ENCODE measurements around the gene PPFIBP1. TPM values are rescaled to one million over a fixed set of nuclear protein-coding genes. Genes with fewer than 3 reads are reported as not detected.
A peak's percentile ranks its signal among the peaks of the same experiment; 100 is the strongest.

PPFIBP1 gene
- total and polyA plus RNA-seq, 12 donors, result 9.6 to 123 (median 74.3) TPM

GRCh38 chr12:27614866-27615265 is 90.9 kb downstream of the PPFIBP1 start:
- intact Hi-C loops (cut with DNase I), result no loop called here
- Histone ChIP-seq H3K36me3 (replicated peaks in 1 of 2) (no peaks in the 10 kb centered on the region), H3K4me3 (no peak overlapping the region), H3K27ac (no peak overlapping the region), H3K9me3 (replicated peaks in 1 of 3) (no peaks in the 10 kb centered on the region), H3K4me1 (replicated peaks in 1 of 2) (peaks cover 9 to 30% of the 10 kb centered on the region in 2 donors), H3K27me3 (no peaks in the 10 kb centered on the region)
- no peak for DNase-seq
- whole genome bisulfite sequencing, 4 donors, result 96 to 99% (median 97%) methylated on average over 3 of the region's 3 CpGs
- TF ChIP-seq POLR2A (IDR thresholded peaks at IDR 0.05), result no peak
- TF ChIP-seq, protein P1, sequence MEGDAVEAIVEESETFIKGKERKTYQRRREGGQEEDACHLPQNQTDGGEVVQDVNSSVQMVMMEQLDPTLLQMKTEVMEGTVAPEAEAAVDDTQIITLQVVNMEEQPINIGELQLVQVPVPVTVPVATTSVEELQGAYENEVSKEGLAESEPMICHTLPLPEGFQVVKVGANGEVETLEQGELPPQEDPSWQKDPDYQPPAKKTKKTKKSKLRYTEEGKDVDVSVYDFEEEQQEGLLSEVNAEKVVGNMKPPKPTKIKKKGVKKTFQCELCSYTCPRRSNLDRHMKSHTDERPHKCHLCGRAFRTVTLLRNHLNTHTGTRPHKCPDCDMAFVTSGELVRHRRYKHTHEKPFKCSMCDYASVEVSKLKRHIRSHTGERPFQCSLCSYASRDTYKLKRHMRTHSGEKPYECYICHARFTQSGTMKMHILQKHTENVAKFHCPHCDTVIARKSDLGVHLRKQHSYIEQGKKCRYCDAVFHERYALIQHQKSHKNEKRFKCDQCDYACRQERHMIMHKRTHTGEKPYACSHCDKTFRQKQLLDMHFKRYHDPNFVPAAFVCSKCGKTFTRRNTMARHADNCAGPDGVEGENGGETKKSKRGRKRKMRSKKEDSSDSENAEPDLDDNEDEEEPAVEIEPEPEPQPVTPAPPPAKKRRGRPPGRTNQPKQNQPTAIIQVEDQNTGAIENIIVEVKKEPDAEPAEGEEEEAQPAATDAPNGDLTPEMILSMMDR (IDR thresholded peaks at IDR 0.05), result no peak

- no peaks in the 10 kb centered on the region for H3K27me3 ChIP-seq
- no peak overlapping the region for H3K4me3 ChIP-seq
- no peak overlapping the region for H3K27ac ChIP-seq
- DNase-seq, result no peak
- TF ChIP-seq POLR2A (IDR thresholded peaks at IDR 0.05), result no peak
- TF ChIP-seq, protein P1 (IDR thresholded peaks at IDR 0.05), result no peak
- H3K9me3 ChIP-seq (replicated peaks in 1 of 3), result no peaks in the 10 kb centered on the region
- no peaks in the 10 kb centered on the region for H3K36me3 ChIP-seq (replicated peaks in 1 of 2)
- intact Hi-C loops (cut with DNase I), result no loop called here
- peaks cover 9 to 25% of the 10 kb centered on the region in 2 donors for H3K4me1 ChIP-seq (replicated peaks in 1 of 2)
Measured at GRCh38 chr12:27615331-27615891, 91.4 kb downstream of the PPFIBP1 start.

GRCh38 chr12:27616356-27617142 is 92.5 kb downstream of the PPFIBP1 start:
- WGBS, 4 donors, result 72 to 76% (median 73%) methylated on average over 5 of the region's 5 CpGs
- Histone ChIP-seq H3K4me3 (no peak overlapping the region), H3K36me3 (replicated peaks in 1 of 2) (no peaks in the 10 kb centered on the region), H3K27ac (no peak overlapping the region), H3K4me1 (replicated peaks in 1 of 2) (peaks cover 5 to 18% of the 10 kb centered on the region in 2 donors), H3K9me3 (replicated peaks in 1 of 3) (no peaks in the 10 kb centered on the region), H3K27me3 (no peaks in the 10 kb centered on the region)
- intact Hi-C loops (cut with DNase I), result no loop called here
- DNase-seq, result no peak
- no peak for TF ChIP-seq POLR2A (IDR thresholded peaks at IDR 0.05)
- TF ChIP-seq, protein P1 (IDR thresholded peaks at IDR 0.05), result no peak

GRCh38 chr12:27618836-27619235 is 94.8 kb downstream of the PPFIBP1 start:
- Histone ChIP-seq H3K27me3 (no peaks in the 10 kb centered on the region), H3K4me1 (replicated peaks in 1 of 2) (peaks cover 5 to 25% of the 10 kb centered on the region in 2 donors), H3K9me3 (replicated peaks in 1 of 3) (no peaks in the 10 kb centered on the region), H3K36me3 (replicated peaks in 1 of 2) (no peaks in the 10 kb centered on the region), H3K27ac (peak overlapping the region in 3 of 5 donors; percentile 0 to 67 (median 20)), H3K4me3 (no peak overlapping the region)
- DNase-seq, result no peak
- intact Hi-C loops (cut with DNase I), result no loop called here
- WGBS, 4 donors, result 81 to 90% (median 84%) methylated on average over 7 of the region's 7 CpGs
- no peak for TF ChIP-seq POLR2A (IDR thresholded peaks at IDR 0.05)
- TF ChIP-seq, protein P1 (IDR thresholded peaks at IDR 0.05), result no peak
